ENCODE measurements around the gene MAN1A2. TPM values are rescaled to one million over a fixed set of nuclear protein-coding genes. Genes with fewer than 3 reads are reported as not detected.

Gene MAN1A2
- total and polyA plus RNA-seq, 2 experiments from 2014 or later, result 24.7 to 45.0 TPM

DNA sequence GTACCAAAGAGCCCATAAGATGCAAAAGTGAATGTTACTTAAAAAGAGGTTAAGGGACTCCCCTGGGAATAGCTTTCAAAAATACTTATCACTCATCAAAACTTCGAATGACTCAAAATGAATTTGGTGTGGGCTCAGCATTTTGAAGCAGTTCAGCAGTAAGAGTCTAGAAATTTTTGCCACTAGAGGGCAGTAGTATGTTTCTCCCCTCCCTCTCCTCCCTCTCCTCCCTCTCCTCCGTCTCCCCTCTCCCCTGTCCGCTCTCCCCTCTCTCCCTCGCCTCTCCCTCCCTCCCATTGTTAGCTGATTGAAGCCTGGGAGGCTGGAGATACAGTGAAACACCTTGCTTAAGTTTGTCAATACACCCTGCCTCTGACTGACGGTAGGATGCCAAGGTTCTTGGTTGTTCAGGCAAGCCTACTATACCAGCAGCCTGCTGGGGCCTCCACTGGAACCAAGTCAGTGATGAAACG, 167.8 kb downstream of the MAN1A2 start:
- Histone ChIP-seq H3K79me2 (no peaks in the 10 kb centered on the region), H3K36me3 (replicated peaks; ENCODE audit: insufficient read depth, low read depth) (no peaks in the 10 kb centered on the region), H3K27ac (no peak overlapping the region), H3K4me1 (ENCODE audit: insufficient read depth) (no peaks in the 10 kb centered on the region), H3K4me3 (no peak overlapping the region), H3K4me2 (peak overlapping the region; percentile 42), H4K20me1 (ENCODE audit: insufficient read depth, poor library complexity, severe bottlenecking) (no peaks in the 10 kb centered on the region), H3K9me3 (ENCODE audit: low read depth) (no peaks in the 10 kb centered on the region), H2AFZ (no peak overlapping the region), H3K9me2 (replicated peaks; ENCODE audit: insufficient read depth) (no peaks in the 10 kb centered on the region), H3K27me3 (no peaks in the 10 kb centered on the region)
- WGBS (ENCODE audit: low lambda C conversion rate, missing lambda C conversion rate), result 20% methylated on average over 6 of the region's 6 CpGs
- DNase-seq (ENCODE audit: low spot score), result peak; percentile 87
- TF ChIP-seq EZH2phosphoT487 (IDR thresholded peaks at IDR 0.05; ENCODE audit: low read depth, severe bottlenecking, unreplicated experiment), result no peak
- peak; percentile 59 for TF ChIP-seq CTCF (IDR thresholded peaks at IDR 0.05; ENCODE audit: poor library complexity)

DNA sequence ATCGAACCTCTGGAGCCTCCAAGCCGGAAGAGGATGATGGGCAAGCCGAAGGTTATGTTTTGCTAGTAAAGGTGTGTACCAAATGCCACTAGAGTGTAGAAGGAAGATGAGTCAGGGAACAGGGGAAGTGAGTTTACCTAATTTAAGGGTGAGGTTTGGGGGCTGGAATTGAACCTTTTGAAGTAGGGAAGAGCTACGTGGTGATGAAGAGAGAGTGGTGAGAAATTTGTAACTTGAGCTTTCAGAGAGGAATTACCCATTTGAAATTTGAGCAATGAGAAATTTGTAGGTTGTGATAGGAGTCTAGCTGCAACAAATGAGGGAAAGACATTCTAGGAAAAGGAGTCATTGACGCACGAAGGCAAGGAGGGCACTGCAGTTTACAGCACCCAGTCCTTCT, 168.6 kb downstream of the MAN1A2 start:
- Histone ChIP-seq H3K4me2 (no peak overlapping the region), H3K4me1 (ENCODE audit: insufficient read depth) (no peaks in the 10 kb centered on the region), H2AFZ (no peak overlapping the region), H3K79me2 (no peaks in the 10 kb centered on the region), H3K9me2 (replicated peaks; ENCODE audit: insufficient read depth) (no peaks in the 10 kb centered on the region), H4K20me1 (ENCODE audit: insufficient read depth, poor library complexity, severe bottlenecking) (no peaks in the 10 kb centered on the region), H3K27me3 (no peaks in the 10 kb centered on the region), H3K27ac (no peak overlapping the region), H3K9me3 (ENCODE audit: low read depth) (no peaks in the 10 kb centered on the region), H3K36me3 (replicated peaks; ENCODE audit: insufficient read depth, low read depth) (no peaks in the 10 kb centered on the region), H3K4me3 (no peak overlapping the region)
- 91% methylated on average over 6 of the region's 6 CpGs for WGBS (ENCODE audit: low lambda C conversion rate, missing lambda C conversion rate)
- no peak for DNase-seq (ENCODE audit: low spot score)
- TF ChIP-seq EZH2 (IDR thresholded peaks at IDR 0.05; ENCODE audit: borderline replicate concordance), result no peak
- TF ChIP-seq EZH2phosphoT487 (IDR thresholded peaks at IDR 0.05; ENCODE audit: low read depth, severe bottlenecking, unreplicated experiment), result no peak
- no peak for TF ChIP-seq CTCF (IDR thresholded peaks at IDR 0.05; ENCODE audit: poor library complexity)

- H3K79me2 ChIP-seq, result no peaks in the 10 kb centered on the region
- no peak overlapping the region for H3K4me3 ChIP-seq
- 41% methylated on average over 10 of the region's 10 CpGs for WGBS (ENCODE audit: low lambda C conversion rate, missing lambda C conversion rate)
- H3K36me3 ChIP-seq (replicated peaks; ENCODE audit: insufficient read depth, low read depth), result no peaks in the 10 kb centered on the region
- no peaks in the 10 kb centered on the region for H4K20me1 ChIP-seq (ENCODE audit: insufficient read depth, poor library complexity, severe bottlenecking)
- H3K4me1 ChIP-seq (ENCODE audit: insufficient read depth), result no peaks in the 10 kb centered on the region
- H3K4me2 ChIP-seq, result peak overlapping the region; percentile 57
- H3K27me3 ChIP-seq, result no peaks in the 10 kb centered on the region
- H2AFZ ChIP-seq, result no peak overlapping the region
- no peaks in the 10 kb centered on the region for H3K9me3 ChIP-seq (ENCODE audit: low read depth)
- peak; percentile 12 for TF ChIP-seq CTCF (IDR thresholded peaks at IDR 0.05; ENCODE audit: poor library complexity)
- TF ChIP-seq EZH2 (IDR thresholded peaks at IDR 0.05; ENCODE audit: borderline replicate concordance), result no peak
- DNase-seq (ENCODE audit: low spot score), result peak; percentile 74
- no peak overlapping the region for H3K27ac ChIP-seq
- H3K9me2 ChIP-seq (replicated peaks; ENCODE audit: insufficient read depth), result no peaks in the 10 kb centered on the region
Observed at GRCh38 chr1:117537291-117537920, 170.2 kb downstream of the MAN1A2 start.

All from hepatocyte (in vitro differentiated cells).